ENCODE measurements around the gene EVI5L. TPM values are rescaled to one million over a fixed set of nuclear protein-coding genes. Genes with fewer than 3 reads are reported as not detected.

EVI5L gene
- polyA plus RNA-seq, 1 of the 3 experiments (the other 2 are of a cell fraction), result 9.7 TPM

GRCh38 chr19:7881910-7882309 lies 51.9 kb downstream of the EVI5L start:
- no peak overlapping the region for H2AFZ ChIP-seq (ENCODE audit: low read depth)
- H4K20me1 ChIP-seq (ENCODE audit: insufficient read depth), result no peaks in the 10 kb centered on the region
- H3F3A ChIP-seq (replicated peaks; ENCODE audit: insufficient read depth), result no peaks in the 10 kb centered on the region
- no peak overlapping the region for H3K4me2 ChIP-seq
- H3K27ac ChIP-seq (ENCODE audit: low read depth in 2 of 2, low read length in 1 of 2), result no peak overlapping the region
- H3K9me3 ChIP-seq, result no peaks in the 10 kb centered on the region
- no peaks in the 10 kb centered on the region for H3K79me2 ChIP-seq (ENCODE audit: insufficient read depth)
- TF ChIP-seq GATA2 (CRISPR knock-in tag; IDR thresholded peaks at IDR 0.05) (no peak), RXRA (IDR thresholded peaks at IDR 0.05; ENCODE audit: borderline replicate concordance, low read depth) (no peak), JUND (IDR thresholded peaks at IDR 0.05) (no peak), EP300 (IDR thresholded peaks at IDR 0.05; ENCODE audit: borderline replicate concordance in 1 of 2, low read depth in 1 of 2, low read length in 1 of 2) (no peak), RCOR1 (IDR thresholded peaks at IDR 0.05; ENCODE audit: low read length) (no peak), RFX5 (IDR thresholded peaks at IDR 0.05; ENCODE audit: low read length) (no peak), MXI1 (IDR thresholded peaks at IDR 0.05; ENCODE audit: low read depth, low read length) (no peak), SIN3A (IDR thresholded peaks at IDR 0.05; ENCODE audit: borderline replicate concordance, low read depth, low read length) (no peak), CTCF (IDR thresholded peaks at IDR 0.05) (no peak), RAD21 (IDR thresholded peaks at IDR 0.05; ENCODE audit: low read length) (no peak), FOSL2 (IDR thresholded peaks at IDR 0.05; ENCODE audit: borderline replicate concordance, low read depth) (no peak), TAF1 (IDR thresholded peaks at IDR 0.05; ENCODE audit: borderline replicate concordance, low read depth, low read length) (no peak), NFIC (IDR thresholded peaks at IDR 0.05; ENCODE audit: borderline replicate concordance) (no peak), CHD2 (IDR thresholded peaks at IDR 0.05; ENCODE audit: low read length, partially characterized antibody) (no peak), SMC3 (IDR thresholded peaks at IDR 0.05; ENCODE audit: low read depth, low read length) (no peak), FOXJ3 (CRISPR knock-in tag; IDR thresholded peaks at IDR 0.05) (no peak)
- TF ChIP-seq, protein P1, sequence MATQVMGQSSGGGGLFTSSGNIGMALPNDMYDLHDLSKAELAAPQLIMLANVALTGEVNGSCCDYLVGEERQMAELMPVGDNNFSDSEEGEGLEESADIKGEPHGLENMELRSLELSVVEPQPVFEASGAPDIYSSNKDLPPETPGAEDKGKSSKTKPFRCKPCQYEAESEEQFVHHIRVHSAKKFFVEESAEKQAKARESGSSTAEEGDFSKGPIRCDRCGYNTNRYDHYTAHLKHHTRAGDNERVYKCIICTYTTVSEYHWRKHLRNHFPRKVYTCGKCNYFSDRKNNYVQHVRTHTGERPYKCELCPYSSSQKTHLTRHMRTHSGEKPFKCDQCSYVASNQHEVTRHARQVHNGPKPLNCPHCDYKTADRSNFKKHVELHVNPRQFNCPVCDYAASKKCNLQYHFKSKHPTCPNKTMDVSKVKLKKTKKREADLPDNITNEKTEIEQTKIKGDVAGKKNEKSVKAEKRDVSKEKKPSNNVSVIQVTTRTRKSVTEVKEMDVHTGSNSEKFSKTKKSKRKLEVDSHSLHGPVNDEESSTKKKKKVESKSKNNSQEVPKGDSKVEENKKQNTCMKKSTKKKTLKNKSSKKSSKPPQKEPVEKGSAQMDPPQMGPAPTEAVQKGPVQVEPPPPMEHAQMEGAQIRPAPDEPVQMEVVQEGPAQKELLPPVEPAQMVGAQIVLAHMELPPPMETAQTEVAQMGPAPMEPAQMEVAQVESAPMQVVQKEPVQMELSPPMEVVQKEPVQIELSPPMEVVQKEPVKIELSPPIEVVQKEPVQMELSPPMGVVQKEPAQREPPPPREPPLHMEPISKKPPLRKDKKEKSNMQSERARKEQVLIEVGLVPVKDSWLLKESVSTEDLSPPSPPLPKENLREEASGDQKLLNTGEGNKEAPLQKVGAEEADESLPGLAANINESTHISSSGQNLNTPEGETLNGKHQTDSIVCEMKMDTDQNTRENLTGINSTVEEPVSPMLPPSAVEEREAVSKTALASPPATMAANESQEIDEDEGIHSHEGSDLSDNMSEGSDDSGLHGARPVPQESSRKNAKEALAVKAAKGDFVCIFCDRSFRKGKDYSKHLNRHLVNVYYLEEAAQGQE (IDR thresholded peaks at IDR 0.05; ENCODE audit: low read depth, low read length), result no peak
- TF ChIP-seq, protein P2, sequence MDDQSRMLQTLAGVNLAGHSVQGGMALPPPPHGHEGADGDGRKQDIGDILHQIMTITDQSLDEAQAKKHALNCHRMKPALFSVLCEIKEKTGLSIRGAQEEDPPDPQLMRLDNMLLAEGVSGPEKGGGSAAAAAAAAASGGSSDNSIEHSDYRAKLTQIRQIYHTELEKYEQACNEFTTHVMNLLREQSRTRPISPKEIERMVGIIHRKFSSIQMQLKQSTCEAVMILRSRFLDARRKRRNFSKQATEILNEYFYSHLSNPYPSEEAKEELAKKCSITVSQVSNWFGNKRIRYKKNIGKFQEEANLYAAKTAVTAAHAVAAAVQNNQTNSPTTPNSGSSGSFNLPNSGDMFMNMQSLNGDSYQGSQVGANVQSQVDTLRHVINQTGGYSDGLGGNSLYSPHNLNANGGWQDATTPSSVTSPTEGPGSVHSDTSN (IDR thresholded peaks at IDR 0.05), result no peak
- TF ChIP-seq, protein P3, sequence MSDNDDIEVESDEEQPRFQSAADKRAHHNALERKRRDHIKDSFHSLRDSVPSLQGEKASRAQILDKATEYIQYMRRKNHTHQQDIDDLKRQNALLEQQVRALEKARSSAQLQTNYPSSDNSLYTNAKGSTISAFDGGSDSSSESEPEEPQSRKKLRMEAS (IDR thresholded peaks at IDR 0.05; ENCODE audit: low read depth), result no peak
- TF ChIP-seq, protein P4, sequence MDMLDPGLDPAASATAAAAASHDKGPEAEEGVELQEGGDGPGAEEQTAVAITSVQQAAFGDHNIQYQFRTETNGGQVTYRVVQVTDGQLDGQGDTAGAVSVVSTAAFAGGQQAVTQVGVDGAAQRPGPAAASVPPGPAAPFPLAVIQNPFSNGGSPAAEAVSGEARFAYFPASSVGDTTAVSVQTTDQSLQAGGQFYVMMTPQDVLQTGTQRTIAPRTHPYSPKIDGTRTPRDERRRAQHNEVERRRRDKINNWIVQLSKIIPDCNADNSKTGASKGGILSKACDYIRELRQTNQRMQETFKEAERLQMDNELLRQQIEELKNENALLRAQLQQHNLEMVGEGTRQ (IDR thresholded peaks at IDR 0.05; ENCODE audit: borderline replicate concordance, low read depth, low read length), result no peak
- DNase-seq, result no peak
- H3K27me3 ChIP-seq (ENCODE audit: insufficient read depth), result no peaks in the 10 kb centered on the region; the same call in 1 of the 2 replicates
- no peak overlapping the region for H3K9ac ChIP-seq
- ChIA-PET CTCF (no interaction called here), POLR2A (no interaction called here)
- H3K4me1 ChIP-seq (ENCODE audit: control insufficient read depth in 1 of 2, insufficient read depth in 2 of 2, low read depth in 1 of 2, low read length in 1 of 2), result no peaks in the 10 kb centered on the region
- H3K4me3 ChIP-seq (ENCODE audit: low read depth in 2 of 2, low read length in 1 of 2), result no peak overlapping the region
- WGBS (ENCODE audit: low lambda C conversion rate), result 39% methylated on average over 3 of the region's 3 CpGs
- no peaks in the 10 kb centered on the region for H3K9me2 ChIP-seq
- H3K36me3 ChIP-seq (replicated peaks in 1 of 2; ENCODE audit: control insufficient read depth in 1 of 2, insufficient read depth in 2 of 2, low read length in 1 of 2), result no peaks in the 10 kb centered on the region
